Activated CD8-positive, alpha-beta memory T cell treated with anti-CD3 and anti-CD28 coated beads for 1 hour (primary cell): Measurements from ENCODE around the gene GALNS.

Experiments used
- DNase-seq, 2 donors: peaks; one replicate each; pipeline ENCODE4 v3.0.0-alpha.2; 2020; ENCODE audit warnings: low read depth in 1 of 2; ENCODE audit errors: extremely low read depth in 1 of 2

Gene GALNS

GRCh38 chr16:88787579-88788314 lies 69.0 kb downstream of the GALNS start:
- DNase-seq: no peak

- peak; percentile 51 to 84 for DNase-seq
Measured at GRCh38 chr16:88785106-88785924, 71.4 kb downstream of the GALNS start, which contains the start of gene PIEZO1. TSS of gene PIEZO1 (minus strand) at chr16:88785220. CDS start at chr16:88784964, 256 bp downstream.

GRCh38 chr16:88784856-88785105 lies 72.0 kb downstream of the GALNS start:
- no peak for DNase-seq

DNA sequence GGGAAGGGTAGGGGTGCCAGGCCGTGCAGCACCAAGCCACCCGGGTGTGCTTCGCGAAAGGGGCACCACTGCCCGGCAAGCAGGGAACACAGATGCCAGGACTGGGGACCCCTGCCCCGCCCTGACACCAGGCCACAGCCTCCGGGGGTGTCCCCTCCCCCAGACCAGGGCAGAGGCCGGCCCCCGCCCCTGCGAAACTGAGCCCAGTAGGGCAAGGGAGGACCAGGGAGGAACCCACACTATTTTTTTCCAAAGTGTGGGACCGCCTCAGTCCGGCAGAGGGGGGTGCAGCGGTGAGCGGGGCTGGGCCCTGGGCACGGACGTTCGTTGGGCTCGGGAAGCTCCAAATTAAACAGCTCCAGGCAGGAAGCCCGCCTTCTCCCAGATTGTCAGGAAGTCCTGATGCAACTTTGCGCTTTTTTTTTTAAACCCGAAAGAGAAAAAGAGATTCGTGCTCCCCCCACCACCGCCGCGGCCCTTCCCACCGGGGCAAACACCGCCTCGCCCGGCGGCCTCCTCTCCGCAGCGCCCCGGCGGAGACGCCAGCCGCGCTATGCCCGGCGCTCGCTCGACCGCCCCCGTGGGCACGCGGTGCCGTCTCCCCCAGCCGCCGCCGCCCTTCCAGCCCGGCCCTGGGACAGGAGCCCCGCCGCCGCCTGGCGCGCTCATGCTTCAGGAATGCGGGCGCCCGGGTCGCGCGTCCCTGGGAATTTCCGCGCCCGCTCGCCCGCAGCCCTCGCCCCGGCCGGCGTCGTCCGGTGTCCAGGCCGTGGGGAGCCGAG lies 72.5 kb downstream of the GALNS start:
- DNase-seq: no peak

- DNase-seq: no peak
Measured at GRCh38 chr16:88783391-88784073, 73.2 kb downstream of the GALNS start.

- no peak for DNase-seq
Measured at GRCh38 chr16:88782454-88783390, 74.0 kb downstream of the GALNS start.

DNA sequence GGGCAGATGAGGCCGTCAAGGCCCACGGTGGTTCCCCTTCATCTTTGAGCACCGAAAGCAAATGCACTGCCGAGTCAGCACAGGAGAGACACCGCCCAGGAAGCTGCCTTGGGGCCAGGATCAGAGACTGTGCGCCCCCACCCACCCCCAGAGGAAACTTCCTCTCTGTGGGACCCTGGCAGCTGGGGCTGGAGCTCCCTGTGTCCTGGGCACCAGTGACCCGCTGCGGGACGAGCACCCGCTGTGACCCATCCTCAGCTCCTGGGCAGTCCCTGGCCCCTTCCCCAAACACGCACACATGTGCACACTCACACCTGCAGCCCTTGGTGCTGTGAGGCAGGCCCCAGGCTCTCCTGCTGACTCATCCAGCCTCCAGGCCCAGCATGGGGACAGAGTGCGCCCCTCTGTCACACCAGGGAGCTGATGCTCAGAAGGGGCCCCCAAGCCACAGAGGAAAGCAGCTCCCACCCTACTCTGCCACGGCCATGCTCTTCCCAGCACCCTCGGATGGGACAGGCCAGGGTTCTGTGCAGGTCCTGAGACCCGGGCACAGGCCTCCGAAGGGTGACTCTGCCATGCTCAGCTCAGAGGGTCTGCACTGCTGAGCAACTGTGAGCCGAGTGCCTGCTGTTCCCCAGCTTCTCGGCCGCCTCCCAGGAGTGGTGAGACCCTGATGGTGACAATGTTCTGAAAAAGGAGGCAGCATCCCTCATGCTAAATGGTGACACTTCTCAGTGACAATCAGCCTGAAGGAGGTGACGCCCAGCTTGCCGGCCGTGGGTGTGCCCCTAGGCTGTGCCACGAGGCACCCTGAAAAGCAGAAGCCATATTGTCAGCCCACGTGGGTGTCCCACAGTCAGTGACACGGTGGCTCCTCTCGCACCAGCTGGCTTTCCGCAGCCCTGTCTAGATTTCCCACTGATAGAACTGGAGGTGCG lies 75.3 kb downstream of the GALNS start:
- DNase-seq: no peak

GRCh38 chr16:88780142-88781062 lies 76.3 kb downstream of the GALNS start:
- no peak for DNase-seq

GRCh38 chr16:88779406-88780141 lies 77.2 kb downstream of the GALNS start:
- no peak for DNase-seq

- DNase-seq: no peak
Measured at GRCh38 chr16:88778541-88779065, 78.1 kb downstream of the GALNS start.

DNA sequence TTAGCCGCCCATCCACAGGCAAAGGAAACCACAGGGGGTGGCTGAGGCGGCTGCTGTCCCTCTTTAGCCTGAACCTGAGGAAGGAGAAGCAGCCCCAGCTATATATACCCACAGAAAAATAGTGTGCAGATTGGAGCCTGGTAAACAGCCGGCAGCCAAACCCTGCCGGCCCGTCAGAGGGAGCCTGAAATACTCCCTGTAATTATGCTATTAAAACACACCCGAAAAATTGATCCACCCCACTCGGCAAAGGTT lies 78.5 kb downstream of the GALNS start:
- no peak for DNase-seq

DNA sequence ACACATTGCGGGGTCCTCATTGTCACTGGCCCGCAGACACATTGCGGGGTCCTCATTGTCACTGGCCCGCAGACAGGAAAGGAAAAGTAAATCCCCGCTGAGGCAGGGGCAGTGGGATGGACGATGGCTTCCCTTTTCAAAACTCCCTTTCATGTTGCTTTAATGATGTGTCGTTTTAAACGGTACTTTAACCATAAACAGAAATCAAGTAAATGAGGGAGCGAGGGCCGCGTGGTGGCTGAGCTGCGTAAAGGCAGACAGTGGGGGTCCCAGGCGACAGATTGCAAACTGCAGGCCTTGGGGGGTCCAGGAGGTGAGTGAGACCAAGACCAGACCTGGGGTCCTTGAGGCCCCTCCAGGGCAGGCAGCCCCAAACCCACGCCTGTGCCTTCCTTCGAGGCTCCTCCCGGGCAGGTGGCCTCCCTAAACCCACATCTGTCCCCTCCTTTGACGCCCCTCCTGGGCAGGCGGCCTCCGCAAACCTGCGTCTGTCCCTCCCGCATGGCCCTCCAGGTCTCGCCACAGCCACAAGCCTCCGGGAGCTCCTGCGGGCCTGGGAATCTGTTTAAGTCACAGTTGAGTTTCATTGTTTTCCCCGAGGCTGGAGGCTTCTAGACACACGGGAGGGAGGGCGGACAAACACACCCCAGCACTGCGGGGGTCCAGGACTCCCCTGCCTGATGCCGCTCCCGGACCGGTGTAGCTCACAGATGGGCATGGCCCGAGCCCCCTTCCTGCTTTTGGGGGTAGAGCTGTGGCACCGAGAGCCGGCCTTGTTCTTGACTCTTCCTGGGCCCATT lies 79.1 kb downstream of the GALNS start:
- no peak for DNase-seq

DNA sequence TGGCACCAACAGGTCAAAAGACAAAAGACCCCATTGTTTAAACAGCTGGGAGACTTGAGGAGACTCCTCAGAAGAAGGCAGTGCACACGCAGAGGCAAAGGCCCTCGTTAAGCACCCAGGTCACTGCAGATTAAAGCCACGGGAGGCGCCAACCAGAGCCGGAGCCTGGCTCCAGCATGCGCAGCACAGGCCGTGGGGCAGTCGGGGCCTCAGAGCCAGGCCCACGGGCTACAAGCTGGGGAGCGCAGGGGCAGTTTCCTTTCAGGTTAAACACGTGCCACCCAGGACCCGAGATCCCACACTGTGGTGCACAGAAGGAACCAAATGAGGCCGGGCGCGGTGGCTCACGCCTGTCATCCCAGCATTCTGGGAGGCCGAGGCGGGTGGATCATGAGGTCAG lies 80.9 kb downstream of the GALNS start:
- DNase-seq: no peak

DNA sequence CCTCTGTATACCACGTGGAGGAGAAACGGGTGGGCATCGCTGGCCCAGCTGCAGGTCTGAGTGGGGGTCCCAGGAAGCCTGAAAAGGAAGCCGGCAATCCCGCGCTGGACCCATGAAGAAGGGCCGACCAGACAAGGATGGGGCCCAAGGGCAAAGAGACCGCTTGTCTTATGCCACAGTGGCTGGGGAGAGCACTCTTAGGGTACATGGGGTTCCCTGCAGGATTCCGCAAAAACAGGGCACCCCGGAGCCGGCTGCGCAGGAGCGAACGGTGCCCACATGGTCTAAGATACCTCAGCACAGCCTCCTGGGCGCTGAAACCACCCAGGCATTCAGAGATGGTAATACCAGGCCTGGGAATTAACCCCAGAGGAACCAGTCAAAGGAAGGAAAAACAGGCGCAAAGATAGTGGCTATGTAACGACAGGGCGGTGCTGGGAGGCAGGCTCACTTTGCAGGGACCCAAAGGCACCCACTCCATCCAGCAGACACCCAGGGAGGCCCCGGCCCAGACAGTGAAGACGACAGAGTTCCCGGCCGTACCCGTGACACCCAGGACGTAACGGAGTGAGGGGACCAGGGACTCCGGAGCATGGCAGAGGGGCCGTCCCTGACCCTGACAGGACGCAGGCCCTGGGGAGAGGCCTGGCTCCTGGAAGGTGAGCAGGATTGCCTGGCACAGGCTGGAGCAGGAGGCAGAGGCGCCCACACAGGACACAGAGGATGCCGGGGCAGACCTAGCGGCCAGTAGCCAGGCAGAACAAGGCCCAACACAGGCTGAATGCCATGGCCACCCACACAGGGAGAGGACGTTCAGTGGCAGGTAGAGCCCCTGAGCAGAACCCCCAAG lies 82.0 kb downstream of the GALNS start:
- no peak for DNase-seq

GRCh38 chr16:88773812-88774291 lies 82.9 kb downstream of the GALNS start:
- DNase-seq: no peak
